Measurements from ENCODE around the gene PSMD4.
A peak's percentile ranks its signal among the peaks of the same experiment; 100 is the strongest.
"Not testable (repeated sequence)": the region's sequence is repeated elsewhere in the genome, so short reads cannot be mapped to it uniquely, and the experiment has no call there.

PSMD4 gene

GRCh38 chr1:151273924-151274466 lies 19.5 kb downstream of the PSMD4 start:
- DNase-seq (ENCODE audit: low spot score) = no peak

GRCh38 chr1:151275341-151275740 lies 20.8 kb downstream of the PSMD4 start:
- not testable (repeated sequence) for DNase-seq (ENCODE audit: low spot score)

- DNase-seq (ENCODE audit: low spot score) = no peak
Measured at GRCh38 chr1:151277249-151277648, 22.7 kb downstream of the PSMD4 start.

GRCh38 chr1:151281225-151281968 lies 26.9 kb downstream of the PSMD4 start:
- peak; percentile 99 for DNase-seq (ENCODE audit: low spot score)

GRCh38 chr1:151281969-151282882 lies 27.7 kb downstream of the PSMD4 start, which contains the start of gene ZNF687:
TSS of gene ZNF687 (plus strand) at chr1:151282299. CDS start at chr1:151286292, 3,993 bp downstream.
- DNase-seq (ENCODE audit: low spot score) = peak; percentile 100

GRCh38 chr1:151282883-151283725 lies 28.6 kb downstream of the PSMD4 start:
- peak; percentile 24 for DNase-seq (ENCODE audit: low spot score)

- no peak for DNase-seq (ENCODE audit: low spot score)
Measured at GRCh38 chr1:151284013-151284577, 29.6 kb downstream of the PSMD4 start.

GRCh38 chr1:151286619-151287340 lies 32.2 kb downstream of the PSMD4 start:
- no peak for DNase-seq (ENCODE audit: low spot score)

- DNase-seq (ENCODE audit: low spot score) = no peak
Measured at GRCh38 chr1:151287341-151287699, 32.8 kb downstream of the PSMD4 start.

GRCh38 chr1:151287767-151288500 lies 33.4 kb downstream of the PSMD4 start:
- no peak for DNase-seq (ENCODE audit: low spot score)

- no peak for DNase-seq (ENCODE audit: low spot score)
Measured at GRCh38 chr1:151288502-151288901, 34.0 kb downstream of the PSMD4 start.

GRCh38 chr1:151289080-151289935 lies 34.8 kb downstream of the PSMD4 start:
- DNase-seq (ENCODE audit: low spot score) = no peak

- no peak for DNase-seq (ENCODE audit: low spot score)
Measured at GRCh38 chr1:151289991-151290708, 35.6 kb downstream of the PSMD4 start.

GRCh38 chr1:151290709-151291303 lies 36.3 kb downstream of the PSMD4 start:
- no peak for DNase-seq (ENCODE audit: low spot score)

- DNase-seq (ENCODE audit: low spot score) = no peak
Measured at GRCh38 chr1:151292207-151293030, 37.9 kb downstream of the PSMD4 start.

- no peak for DNase-seq (ENCODE audit: low spot score)
Measured at GRCh38 chr1:151293093-151293492, 38.6 kb downstream of the PSMD4 start.

Data from cerebellar cortex (tissue), 1 donor.